ENCODE results near the gene GAL3ST2.
"Not testable (repeated sequence)": the region's sequence is repeated elsewhere in the genome, so short reads cannot be mapped to it uniquely, and the experiment has no call there.

The GAL3ST2 gene

DNA sequence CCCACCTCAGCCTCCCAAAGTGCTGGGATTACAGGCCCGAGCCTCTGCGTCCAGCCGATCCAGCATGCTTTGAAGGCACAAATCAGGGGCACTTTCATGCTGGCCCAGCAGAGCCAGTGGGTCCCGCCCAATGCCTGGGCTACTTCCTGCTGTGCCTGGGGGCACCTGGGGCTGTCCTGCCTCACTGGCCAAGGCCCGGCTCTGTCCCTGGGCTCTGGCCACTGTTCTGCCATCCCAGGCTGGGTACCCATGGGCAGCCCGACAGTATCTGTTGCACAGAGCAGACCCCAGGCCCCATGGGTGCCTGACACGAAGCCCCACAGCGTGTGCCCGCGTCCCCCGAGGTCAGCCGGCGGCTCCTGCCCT lies 6.8 kb upstream of the GAL3ST2 start:
- no peak for DNase-seq

DNA sequence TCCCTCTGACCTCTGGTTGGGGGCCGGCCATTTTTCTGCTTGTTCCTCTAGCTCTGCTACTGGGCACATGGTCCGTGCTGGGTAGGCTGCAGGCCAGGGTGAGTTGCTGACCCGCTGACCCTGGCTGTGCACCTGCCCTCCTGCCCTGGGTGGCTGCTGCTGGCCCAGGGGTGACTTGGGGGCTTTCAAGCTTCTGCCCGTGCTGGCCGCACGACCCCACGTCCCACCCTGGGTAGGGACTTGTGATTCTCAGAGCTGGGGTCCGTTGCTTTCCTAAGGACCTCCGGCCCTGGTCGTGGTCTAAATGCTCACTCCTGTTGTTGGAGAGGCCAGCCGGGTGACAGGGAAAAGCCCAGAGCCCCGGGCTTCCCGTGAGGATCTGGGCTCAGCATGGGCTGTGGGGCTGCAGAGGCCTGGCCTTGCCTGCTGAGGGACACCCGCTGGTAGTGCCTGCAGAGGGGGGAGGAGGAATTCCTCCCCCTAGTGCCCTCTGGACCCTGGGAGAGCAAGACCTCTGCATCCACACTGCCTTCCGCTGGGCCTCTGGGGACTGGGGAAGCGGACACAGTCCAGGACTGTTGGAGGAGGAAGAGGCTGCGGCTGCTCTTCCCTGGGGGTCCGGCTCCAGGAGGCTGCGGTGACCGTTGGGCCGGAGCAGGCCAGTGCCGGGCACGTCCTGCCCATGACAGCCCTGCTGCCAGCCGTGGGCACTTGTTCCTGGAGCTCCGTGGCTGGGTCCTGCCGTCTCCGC lies 6.3 kb upstream of the GAL3ST2 start:
- no peak for DNase-seq

DNA sequence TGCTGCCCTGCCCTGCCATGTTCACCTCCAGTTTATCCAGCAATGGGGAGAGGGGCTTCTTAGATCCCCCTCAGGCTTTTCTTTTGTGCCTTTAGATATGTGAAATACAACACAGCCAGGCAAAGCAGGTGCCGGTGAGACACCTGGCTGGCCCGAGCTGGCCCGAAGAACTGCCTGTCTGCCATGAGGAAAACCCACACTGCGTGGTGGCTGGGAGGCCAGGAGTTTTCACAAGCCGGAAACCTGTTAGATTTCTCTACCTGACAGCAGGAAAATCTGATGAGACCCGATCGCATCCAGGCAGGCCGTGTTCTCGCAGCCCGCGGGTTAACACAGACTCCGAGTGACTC lies 5.7 kb upstream of the GAL3ST2 start:
- DNase-seq = no peak

- DNase-seq = no peak
These were observed 5.1 kb upstream of the GAL3ST2 start for GRCh38 chr2:241771286-241772062.

- DNase-seq = no peak
These were observed 4.5 kb upstream of the GAL3ST2 start for GRCh38 chr2:241772063-241772499.

GRCh38 chr2:241773511-241774418 lies 2.9 kb upstream of the GAL3ST2 start:
- DNase-seq = no peak

DNA sequence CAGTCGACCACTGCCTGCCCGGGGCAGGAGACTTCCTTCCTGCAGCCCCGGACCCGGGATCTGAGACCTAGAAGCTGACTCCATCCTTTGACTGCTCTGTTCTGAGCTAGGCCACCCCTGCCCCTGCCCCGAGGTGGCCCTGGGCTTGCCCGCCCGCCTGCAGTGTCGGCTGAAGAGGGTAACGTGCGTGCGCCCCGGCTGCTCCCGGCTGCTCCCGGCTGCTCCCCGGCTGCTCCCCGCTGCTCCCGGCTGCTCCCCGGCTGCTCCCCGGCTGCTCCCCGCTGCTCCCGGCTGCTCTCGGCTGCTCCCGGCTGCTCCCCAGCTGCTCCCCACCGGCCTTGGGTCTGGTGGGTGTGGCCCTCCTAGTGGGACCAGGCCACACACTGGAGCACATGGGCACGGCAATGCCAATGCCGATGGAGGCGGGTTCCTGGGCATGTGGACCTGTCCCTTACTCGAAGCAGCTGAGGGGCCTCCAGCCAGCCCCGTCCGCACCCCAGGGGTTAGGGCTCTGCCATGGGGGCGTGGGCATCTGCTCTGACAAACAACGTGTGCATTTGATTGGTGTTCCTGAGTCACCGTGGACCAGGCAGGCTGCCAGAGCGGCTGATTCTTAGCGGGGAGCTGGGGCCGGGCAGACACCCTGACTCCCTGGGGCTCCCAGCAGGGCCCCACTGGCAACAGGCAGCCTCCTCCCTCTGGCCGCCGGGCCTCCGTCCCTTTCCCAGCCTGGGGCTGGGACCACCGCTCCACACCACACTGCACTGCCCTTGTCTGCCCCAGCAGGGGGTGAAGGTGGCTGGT lies 2.0 kb upstream of the GAL3ST2 start:
- no peak for DNase-seq

DNA sequence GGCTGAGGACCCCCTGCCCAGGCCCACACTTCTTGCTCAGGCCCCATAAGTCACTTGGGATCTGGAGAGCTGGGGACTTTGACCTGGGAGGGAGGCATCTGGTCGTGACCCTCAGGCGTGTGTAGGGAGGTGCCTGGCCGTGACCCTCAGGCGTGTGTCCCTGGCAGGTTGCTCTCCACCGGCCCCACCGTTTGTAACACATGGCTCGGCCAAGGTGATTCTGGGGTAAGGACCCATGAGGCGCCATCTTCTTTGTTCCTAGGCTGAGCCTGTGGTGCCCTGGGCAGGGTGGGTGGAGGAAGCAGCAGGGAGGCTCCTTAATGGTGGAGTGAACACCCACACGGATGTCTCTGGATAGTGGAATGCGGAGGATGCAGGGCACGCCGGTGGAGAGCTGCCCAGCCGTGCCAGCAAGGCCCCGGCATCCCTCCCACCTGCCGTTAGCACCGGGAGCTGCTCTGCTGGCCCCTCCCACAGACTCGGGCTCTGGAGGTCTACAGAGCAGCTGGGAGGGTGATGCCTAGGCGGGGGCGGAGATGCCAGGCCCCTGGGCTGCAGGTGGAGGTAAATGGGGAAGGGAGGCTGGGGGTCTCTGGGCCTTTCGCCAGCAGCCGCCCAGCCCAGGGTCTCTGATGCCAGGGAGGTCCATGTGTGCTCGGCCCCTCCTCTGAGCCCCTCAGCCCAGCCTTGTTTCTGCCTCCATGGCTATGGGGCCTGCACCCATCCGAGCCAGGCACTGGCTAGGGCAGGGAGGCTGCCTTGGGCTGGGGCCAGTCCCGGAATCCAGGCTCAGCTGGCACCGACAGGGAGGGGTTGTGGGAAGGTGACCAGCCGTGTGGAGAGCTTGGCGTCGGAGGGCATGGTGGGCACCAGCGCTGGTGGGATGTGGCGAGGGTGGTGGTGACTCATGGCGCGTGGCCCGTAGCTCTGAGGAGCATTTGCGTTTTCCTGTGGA lies 1.1 kb upstream of the GAL3ST2 start:
- no peak for DNase-seq

- no peak for DNase-seq
These were observed 606 bp downstream of the GAL3ST2 start for GRCh38 chr2:241777170-241777685.

DNA sequence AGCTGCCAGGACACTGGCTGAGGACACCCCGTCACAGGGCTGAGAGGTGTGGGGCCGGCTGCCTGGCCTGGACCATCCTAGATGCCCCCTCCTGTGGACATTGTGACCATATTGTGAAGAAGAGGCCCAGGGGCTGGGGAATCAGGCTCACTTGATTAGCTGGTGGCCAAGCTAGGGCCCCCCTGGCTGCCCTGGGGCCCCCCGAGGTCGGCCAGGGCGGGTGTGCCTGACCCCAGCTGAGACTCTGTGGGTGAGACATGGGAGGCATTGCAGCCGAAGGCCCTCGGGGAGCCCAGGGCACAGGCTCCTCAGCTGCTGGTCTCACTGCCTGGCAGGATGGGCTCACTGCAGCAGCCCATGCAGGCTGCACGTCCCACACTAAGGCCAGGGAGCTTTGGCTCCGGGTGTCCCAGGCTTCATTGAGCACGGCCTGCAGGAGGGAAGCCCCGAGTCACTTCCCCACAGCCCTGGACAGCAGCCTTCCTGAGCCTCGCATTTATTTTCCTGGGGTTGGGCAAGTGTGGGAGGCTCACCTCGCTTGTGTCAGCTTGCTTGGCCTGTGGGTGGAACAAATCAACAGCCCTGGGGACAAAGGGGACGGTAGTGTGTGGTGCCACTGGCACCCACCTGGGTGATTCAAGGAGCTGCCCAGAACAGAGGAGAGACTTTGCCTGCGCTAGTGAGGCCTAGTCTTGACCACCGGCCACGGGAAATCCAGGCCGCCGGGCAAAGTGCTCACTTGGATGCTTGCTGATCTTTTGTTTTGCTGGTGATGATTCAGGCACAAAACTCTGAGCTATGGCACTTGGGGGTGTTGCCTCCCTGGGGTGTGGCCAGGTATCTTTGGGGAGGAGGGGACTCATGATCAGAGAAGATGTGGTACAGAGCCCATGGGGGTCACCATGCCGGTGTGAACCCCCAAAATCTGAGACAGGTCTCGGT lies 1.3 kb downstream of the GAL3ST2 start:
- no peak for DNase-seq

- DNase-seq = no peak
These were observed 4.4 kb downstream of the GAL3ST2 start for GRCh38 chr2:241780939-241781569.

DNA sequence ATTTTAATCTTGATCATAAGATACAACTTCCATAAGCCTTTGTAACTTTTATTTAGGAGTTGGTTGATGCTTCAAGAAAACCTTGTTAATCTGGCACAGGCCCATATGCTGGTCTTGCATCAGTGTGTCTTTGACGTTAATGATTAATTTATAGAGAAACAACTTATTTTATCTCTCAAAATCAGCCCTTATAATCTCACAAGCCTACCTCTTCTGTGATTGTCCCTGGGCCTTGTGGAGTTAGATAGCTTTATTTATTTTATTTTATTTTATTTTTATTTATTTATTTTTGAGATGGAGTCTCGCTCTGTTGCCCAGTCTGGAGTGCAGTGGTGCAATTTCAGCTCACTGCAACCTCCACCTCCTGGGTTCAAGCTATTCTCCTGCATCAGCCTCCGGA lies 5.4 kb downstream of the GAL3ST2 start:
- not testable (repeated sequence) for DNase-seq

DNA sequence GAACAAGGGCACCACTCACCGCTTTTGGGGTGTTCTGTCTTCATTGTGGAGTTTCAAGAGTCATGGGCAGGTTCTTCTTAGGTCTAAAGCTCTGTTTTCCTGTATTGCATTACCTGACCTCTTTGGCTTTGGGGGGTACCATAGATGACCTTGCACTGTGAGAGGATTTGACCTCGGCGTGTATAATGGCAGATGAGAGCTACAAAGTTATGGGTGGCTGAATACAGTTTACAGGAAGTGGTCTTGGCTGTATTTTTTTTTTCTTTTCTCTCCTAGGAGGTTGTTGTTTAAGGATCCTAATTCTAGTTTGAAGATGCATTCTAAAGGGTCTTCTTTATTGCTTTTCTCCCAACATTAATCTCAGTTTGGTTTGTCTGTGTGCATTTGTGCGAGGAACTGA lies 11.5 kb downstream of the GAL3ST2 start:
- no peak for DNase-seq

DNA sequence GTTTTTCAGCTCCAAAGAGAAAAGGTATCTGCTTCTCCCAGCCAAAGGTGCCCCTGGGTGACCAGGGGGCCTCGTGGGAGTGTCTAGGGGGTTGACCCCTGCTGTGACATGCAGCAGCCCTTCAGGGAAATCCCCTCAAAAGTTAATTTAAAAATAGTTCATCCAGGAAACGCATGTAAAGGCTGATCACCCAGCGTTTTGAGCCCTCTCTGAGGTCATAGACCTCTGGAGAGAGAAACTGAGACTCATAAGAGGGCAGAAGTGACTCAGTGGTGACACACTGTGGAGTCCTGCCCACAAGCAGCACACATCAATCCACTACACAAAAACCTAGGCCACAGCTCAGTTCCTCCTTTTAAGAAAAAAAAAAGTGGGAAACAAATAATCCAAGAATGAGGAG lies 11.9 kb downstream of the GAL3ST2 start:
- DNase-seq = no peak

GRCh38 chr2:241791385-241791784 lies 14.8 kb downstream of the GAL3ST2 start:
- DNase-seq = not testable (repeated sequence)

DNA sequence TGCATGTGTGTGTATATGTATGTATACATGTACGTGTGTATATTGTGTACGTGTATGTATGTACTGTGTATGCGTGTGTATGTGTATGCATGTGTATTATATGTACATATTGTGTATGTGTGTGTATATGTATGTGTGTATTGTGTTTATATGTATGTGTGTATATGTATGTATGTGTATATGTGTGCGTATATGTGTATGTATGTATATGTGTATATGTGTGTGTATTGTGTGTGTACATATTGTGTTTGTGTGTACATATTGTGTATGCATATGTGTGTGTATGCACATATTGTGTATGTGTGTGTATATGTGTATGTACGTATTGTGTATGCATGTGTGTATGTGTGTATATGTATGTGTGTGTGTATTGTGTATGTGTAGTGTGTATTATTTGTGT lies 16.8 kb downstream of the GAL3ST2 start:
- no peak for DNase-seq

DNA sequence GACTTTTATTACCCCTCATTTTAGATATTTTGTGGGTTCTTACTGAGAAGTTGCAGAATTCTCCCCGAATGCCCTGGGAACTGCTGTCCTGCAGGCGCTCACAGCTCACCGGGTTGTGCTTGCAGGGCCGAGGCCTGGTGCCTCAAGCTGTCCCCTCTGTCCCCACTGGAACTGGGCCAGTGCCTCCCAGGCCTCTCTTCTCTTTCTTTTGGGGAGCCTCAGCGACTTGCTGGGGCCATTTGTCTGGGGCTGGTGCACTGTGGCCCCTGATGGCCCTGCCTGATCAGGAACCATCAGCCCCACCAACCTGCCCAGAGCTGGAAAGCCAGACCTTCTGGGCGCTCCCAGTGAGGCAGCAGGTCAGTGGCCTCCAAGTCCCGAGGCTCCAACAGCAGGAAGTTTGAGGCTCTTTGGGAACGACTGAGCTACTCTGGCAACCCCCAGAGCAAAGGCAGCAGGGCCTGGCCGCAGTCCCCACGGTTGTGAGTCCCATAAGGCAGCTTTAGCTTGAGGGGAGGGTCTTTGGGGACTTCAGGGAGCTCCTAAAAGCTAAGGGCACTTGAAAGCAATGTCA lies 17.7 kb downstream of the GAL3ST2 start:
- DNase-seq = no peak

DNA sequence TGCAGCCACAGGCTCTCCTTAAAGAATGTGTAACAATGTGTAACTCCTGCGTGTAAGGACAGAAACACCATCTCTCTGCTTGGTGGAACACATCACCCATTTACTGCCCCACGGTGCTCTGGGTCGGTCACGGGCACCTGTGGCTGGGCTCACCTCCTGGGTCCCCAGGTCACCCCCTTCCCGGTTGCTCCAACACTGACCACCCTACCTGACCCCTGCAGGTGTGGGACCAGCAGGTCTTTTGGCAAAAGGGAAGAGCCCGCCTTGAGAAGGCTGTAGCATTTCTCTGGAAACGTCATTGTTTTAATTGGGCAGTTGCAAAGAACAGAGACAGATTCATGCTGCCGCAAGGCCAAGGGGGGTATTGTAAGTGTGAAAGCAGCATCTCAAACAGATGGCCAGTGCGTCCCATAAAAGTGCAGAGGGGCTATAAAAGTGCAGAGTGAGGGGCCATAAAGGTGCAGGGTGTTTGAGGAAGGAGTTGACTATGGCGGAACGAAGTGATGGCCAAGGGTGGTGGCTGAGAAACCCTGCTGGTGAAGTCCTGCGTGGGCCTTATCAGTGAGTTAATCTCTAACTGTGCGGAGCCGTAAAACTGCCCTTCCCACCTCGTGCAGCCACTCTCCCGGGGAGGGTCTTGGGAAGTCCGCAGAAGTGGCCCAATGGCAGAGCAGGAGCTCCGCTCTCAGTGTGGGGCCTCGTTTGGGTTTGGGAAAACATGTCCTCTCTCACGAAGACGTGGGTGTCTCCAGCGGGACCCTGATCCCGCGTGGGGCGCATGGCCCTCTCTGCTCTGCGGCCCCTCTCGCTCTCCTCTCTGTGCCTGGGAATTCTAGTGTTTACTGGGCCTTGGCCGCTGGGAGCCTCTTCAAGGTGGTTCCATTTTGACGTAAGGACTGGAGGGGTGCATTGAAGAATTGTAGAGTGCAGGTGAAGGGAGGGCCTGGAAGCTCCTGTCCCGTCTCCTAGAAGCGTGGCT lies 18.7 kb downstream of the GAL3ST2 start:
- no peak for DNase-seq
